ENCODE results near the gene DPYD.

The DPYD gene

GRCh38 chr1:97078872-97079271, 842.0 kb downstream of the DPYD start:
- no peaks in the 10 kb centered on the region for H3K36me3 ChIP-seq (replicated peaks; ENCODE audit: insufficient read depth, low read length)
- H3K27me3 ChIP-seq (replicated peaks; ENCODE audit: insufficient read depth, low read length), result no peaks in the 10 kb centered on the region
- TF ChIP-seq EZH2 (optimal IDR thresholded peaks at IDR 0.05; ENCODE audit: low read depth, low read length) (no peak), CTCF (IDR thresholded peaks at IDR 0.05; ENCODE audit: low read length) (no peak), EZH2phosphoT487 (IDR thresholded peaks at IDR 0.05; ENCODE audit: low read length) (no peak)
- no peaks in the 10 kb centered on the region for H3K4me1 ChIP-seq (ENCODE audit: low read length)
- H3F3A ChIP-seq (ENCODE audit: insufficient read depth, low read length), result no peaks in the 10 kb centered on the region
- H3K9me2 ChIP-seq (replicated peaks; ENCODE audit: insufficient read depth, low read length), result no peaks in the 10 kb centered on the region
- no peaks in the 10 kb centered on the region for H3K9me3 ChIP-seq (replicated peaks; ENCODE audit: insufficient read depth, low read length)
- DNase-seq, result no peak
- H4K20me1 ChIP-seq (ENCODE audit: insufficient read depth, low read length), result no peaks in the 10 kb centered on the region
- no peaks in the 10 kb centered on the region for H3K79me2 ChIP-seq (ENCODE audit: low read length)
- H3K4me3 ChIP-seq (ENCODE audit: low read length), result no peak overlapping the region
- H3K9ac ChIP-seq (ENCODE audit: low read length), result no peak overlapping the region
- no peak overlapping the region for H3K27ac ChIP-seq (ENCODE audit: low read length)
- no peak overlapping the region for H2AFZ ChIP-seq (ENCODE audit: low read length)
- no peak overlapping the region for H3K4me2 ChIP-seq (ENCODE audit: low read depth, low read length)

GRCh38 chr1:97077221-97077620, 843.6 kb downstream of the DPYD start:
- Histone ChIP-seq H3K79me2 (ENCODE audit: low read length) (no peaks in the 10 kb centered on the region), H3K27ac (ENCODE audit: low read length) (no peak overlapping the region), H3F3A (ENCODE audit: insufficient read depth, low read length) (no peaks in the 10 kb centered on the region), H3K27me3 (replicated peaks; ENCODE audit: insufficient read depth, low read length) (no peaks in the 10 kb centered on the region), H3K9ac (ENCODE audit: low read length) (no peak overlapping the region), H3K4me1 (ENCODE audit: low read length) (no peaks in the 10 kb centered on the region), H2AFZ (ENCODE audit: low read length) (no peak overlapping the region), H3K9me2 (replicated peaks; ENCODE audit: insufficient read depth, low read length) (no peaks in the 10 kb centered on the region), H3K36me3 (replicated peaks; ENCODE audit: insufficient read depth, low read length) (no peaks in the 10 kb centered on the region), H3K4me3 (ENCODE audit: low read length) (no peak overlapping the region), H3K9me3 (replicated peaks; ENCODE audit: insufficient read depth, low read length) (no peaks in the 10 kb centered on the region), H4K20me1 (ENCODE audit: insufficient read depth, low read length) (no peaks in the 10 kb centered on the region), H3K4me2 (ENCODE audit: low read depth, low read length) (no peak overlapping the region)
- no peak for DNase-seq
- TF ChIP-seq CTCF (IDR thresholded peaks at IDR 0.05; ENCODE audit: low read length) (no peak), EZH2 (optimal IDR thresholded peaks at IDR 0.05; ENCODE audit: low read depth, low read length) (no peak), EZH2phosphoT487 (IDR thresholded peaks at IDR 0.05; ENCODE audit: low read length) (no peak)

GRCh38 chr1:97074771-97075170, 846.1 kb downstream of the DPYD start:
- no peaks in the 10 kb centered on the region for H3K79me2 ChIP-seq (ENCODE audit: low read length)
- H2AFZ ChIP-seq (ENCODE audit: low read length), result no peak overlapping the region
- H4K20me1 ChIP-seq (ENCODE audit: insufficient read depth, low read length), result no peaks in the 10 kb centered on the region
- DNase-seq, result no peak
- no peaks in the 10 kb centered on the region for H3K4me1 ChIP-seq (ENCODE audit: low read length)
- no peaks in the 10 kb centered on the region for H3K27me3 ChIP-seq (replicated peaks; ENCODE audit: insufficient read depth, low read length)
- H3K27ac ChIP-seq (ENCODE audit: low read length), result no peak overlapping the region
- H3K9me2 ChIP-seq (replicated peaks; ENCODE audit: insufficient read depth, low read length), result no peaks in the 10 kb centered on the region
- no peak overlapping the region for H3K9ac ChIP-seq (ENCODE audit: low read length)
- H3K4me2 ChIP-seq (ENCODE audit: low read depth, low read length), result no peak overlapping the region
- no peaks in the 10 kb centered on the region for H3F3A ChIP-seq (ENCODE audit: insufficient read depth, low read length)
- H3K9me3 ChIP-seq (replicated peaks; ENCODE audit: insufficient read depth, low read length), result no peaks in the 10 kb centered on the region
- H3K4me3 ChIP-seq (ENCODE audit: low read length), result no peak overlapping the region
- TF ChIP-seq CTCF (IDR thresholded peaks at IDR 0.05; ENCODE audit: low read length) (no peak), EZH2 (optimal IDR thresholded peaks at IDR 0.05; ENCODE audit: low read depth, low read length) (no peak), EZH2phosphoT487 (IDR thresholded peaks at IDR 0.05; ENCODE audit: low read length) (no peak)
- H3K36me3 ChIP-seq (replicated peaks; ENCODE audit: insufficient read depth, low read length), result no peaks in the 10 kb centered on the region
